Left forelimb (tissue), 1 donor: Measurements from ENCODE around the gene NCAM1.

ENCODE experiments used
- DNase-seq: peaks from one replicate; pipeline ENCODE4 v3.0.0-alpha.2; 2018; ENCODE audit warnings: low spot score

The NCAM1 gene

DNA sequence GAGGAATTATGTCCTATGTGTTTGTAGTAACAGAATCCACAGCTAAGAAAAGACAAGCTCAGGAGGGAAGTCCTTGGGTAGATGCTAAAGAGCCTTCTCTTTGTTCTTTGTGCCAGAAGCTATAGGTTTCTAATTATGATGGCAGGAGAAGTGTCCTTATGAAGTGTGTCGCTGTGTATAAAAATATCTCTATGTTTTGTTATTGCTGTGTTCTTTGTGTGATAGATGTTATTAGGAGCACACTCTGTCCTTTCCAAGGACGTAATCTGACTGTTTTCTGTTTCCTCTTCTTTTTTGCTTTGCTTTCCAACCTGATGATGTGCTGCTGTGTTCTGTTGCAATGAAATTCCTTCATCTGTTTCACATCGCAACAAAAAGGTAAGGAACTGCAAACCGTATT, 171.9 kb downstream of the NCAM1 start:
- no peak for DNase-seq

GRCh38 chr11:113134626-113135025, 173.4 kb downstream of the NCAM1 start:
- no peak for DNase-seq

GRCh38 chr11:113137713-113138529, 176.7 kb downstream of the NCAM1 start:
- DNase-seq = no peak

DNA sequence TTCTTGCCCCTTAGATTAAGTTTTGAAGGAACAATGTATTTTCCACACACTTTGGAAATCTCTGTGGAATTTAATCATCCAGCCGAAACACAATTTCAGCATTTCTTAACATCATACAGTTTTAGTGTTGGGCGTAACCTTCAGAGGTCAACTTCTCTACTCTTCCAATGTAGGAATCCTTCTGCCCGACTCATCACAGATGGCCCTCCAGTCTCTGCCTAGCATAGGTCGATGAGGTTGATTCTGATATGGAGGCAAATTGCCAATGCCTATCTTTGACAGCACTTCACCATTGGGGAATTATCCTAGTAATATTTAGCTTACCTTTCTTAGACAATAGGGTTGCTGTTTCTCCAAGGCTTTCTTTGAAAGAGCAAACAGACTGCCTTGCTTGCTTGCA, 177.5 kb downstream of the NCAM1 start:
- no peak for DNase-seq

DNA sequence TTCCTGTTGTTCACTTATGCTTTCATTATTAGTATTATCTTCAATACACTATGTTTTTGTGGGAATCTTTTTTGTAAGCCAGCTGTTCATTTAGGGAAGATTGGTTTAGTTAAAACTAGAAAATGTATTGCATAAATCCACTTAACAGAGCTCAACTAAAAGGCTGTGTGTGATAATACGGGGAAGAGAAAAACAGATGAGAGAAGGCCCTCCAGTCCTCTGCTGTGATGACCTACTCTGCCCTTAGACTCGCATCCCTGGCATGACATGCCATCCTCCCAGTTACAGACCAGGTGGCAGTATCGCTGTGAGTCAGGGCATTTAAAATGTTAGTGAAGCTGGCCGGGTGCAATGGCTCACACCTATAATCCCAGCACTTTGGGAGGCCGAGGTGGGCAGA, 179.8 kb downstream of the NCAM1 start:
- DNase-seq = no peak

GRCh38 chr11:113142508-113142907, 181.3 kb downstream of the NCAM1 start:
- no peak for DNase-seq

GRCh38 chr11:113147249-113147648, 186.0 kb downstream of the NCAM1 start:
- no peak for DNase-seq

DNA sequence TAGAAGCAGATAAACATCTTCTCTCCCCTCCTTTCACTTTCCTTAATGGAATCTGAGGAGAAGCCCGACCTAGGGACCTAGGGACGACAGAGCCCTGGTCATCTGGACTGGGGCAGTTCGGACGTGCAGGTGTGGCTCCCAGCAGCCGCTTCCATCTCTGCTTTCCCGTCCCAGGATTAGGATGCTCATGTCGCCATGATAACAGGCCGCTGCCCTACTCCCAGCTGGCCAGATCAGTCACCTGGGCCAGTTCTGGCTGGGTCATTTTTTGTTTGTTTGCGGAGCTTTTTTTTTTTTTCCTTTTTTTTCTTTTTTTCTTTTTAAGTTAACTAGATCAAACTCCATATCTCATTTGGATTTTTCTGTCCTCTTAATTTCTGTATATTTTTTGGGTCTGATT, 186.9 kb downstream of the NCAM1 start:
- no peak for DNase-seq

DNA sequence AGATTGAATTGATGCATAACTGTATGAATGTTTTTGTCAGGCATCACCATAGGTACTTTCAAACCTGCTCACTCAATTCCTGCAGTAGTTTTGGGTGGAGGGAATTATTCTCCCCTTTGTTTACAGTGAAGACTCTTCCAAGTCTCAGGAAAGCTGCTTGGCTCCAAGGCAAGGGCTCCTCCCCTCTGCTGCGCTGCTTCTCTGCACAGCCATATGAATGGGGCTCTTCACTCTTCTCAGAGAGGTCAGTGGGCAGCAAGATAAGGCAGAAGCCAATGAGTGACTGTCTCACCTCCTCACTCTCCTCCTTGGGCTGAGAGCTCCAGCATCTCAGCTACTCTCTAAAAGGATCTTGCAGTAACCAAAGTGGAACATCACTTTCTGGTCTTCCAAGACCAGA, 187.4 kb downstream of the NCAM1 start:
- DNase-seq = no peak

GRCh38 chr11:113151521-113151920, 190.3 kb downstream of the NCAM1 start:
- DNase-seq = no peak

- no peak for DNase-seq
These were observed 191.3 kb downstream of the NCAM1 start for GRCh38 chr11:113152500-113152899.

- no peak for DNase-seq
These were observed 192.6 kb downstream of the NCAM1 start for GRCh38 chr11:113153847-113154246.

- DNase-seq = no peak
These were observed 199.0 kb downstream of the NCAM1 start for GRCh38 chr11:113159988-113160807.

DNA sequence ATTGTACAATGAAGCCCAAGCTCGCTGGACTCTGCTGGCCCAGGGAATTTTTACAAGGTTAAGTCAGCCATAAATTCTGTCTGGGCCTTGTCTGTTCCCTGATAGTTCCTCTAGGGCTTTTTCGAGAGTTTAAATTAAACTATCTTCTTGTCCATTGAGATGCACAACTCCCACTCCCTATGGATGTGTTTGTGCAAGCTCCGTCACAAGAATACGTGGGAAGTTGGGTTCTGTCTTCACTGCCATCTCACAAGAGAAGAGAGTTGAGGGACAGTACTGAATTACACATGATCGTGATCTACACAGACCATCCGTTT, 199.5 kb downstream of the NCAM1 start:
- DNase-seq = no peak

- no peak for DNase-seq
These were observed 200.7 kb downstream of the NCAM1 start for GRCh38 chr11:113161711-113162591.

DNA sequence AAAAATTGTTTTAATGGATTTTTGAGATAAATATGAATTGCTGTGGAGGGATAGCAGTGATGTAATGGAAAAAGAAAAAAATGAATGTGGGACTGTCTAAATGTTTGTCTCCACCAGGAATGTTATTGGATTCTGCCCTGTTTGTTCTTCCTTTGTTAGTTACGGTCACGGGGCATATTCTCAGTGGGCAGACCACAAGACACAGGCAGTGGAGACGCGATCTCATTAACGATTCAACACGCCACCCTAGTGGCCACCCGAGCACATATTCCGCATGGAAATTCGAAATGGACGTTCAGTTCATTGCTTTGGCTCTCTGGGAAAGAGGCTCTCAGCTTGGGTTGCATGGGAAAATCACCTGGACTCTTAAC, 201.4 kb downstream of the NCAM1 start:
- DNase-seq = no peak

GRCh38 chr11:113163291-113164030, 202.2 kb downstream of the NCAM1 start:
- no peak for DNase-seq

DNA sequence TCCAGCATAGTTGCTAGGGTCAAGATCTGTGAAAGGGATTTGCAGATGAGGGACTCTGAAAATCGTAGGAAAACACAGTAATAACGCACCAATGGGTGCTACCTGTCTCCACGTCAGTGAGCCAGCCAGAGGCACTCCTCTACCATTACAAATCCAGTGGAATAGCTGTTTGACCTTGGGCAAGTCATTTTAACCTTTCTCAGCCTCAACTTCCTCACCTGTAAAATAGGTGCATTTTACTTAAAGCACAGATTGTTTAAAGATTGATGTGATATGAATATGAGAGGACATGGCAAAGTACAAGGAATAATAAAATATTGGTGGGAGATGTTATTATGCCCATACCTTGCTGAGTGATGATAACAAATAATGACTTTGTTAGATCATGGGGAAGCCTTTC, 205.1 kb downstream of the NCAM1 start:
- no peak for DNase-seq

GRCh38 chr11:113167599-113167998, 206.4 kb downstream of the NCAM1 start:
- no peak for DNase-seq

- DNase-seq = no peak
These were observed 207.4 kb downstream of the NCAM1 start for GRCh38 chr11:113168354-113169342.
